GM21529 (cell line): ENCODE measurements around the gene NOP9.
"Not testable (repeated sequence)": the region's sequence is repeated elsewhere in the genome, so short reads cannot be mapped to it uniquely, and the experiment has no call there.

Source experiments
- ATAC-seq: cut with Tn5 transposase; IDR thresholded peaks from one replicate; pipeline ENCODE4 v1.9.1; 2021; ENCODE audit not compliant: unreplicated experiment

NOP9 gene

DNA sequence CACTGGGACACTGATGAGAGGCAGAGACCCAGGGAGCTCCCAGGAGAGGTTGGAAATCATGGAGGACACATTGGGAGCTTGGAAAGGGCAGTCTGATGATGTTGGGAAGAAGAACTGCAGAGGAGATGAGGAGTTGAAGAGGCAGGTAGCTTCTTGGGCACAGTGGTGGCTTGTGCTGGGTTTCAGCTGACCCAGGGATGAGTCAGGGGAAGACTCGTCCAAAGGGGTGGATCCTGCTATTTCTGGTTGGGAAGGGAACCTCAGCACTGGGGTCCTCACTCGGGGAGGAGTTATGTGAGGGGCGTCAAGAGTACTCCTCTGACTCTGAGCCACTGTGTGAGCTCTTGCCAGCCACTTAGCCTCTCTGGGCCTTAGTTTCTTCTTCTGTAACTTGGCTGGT is 23.7 kb downstream of the NOP9 start:
- no peak for ATAC-seq

DNA sequence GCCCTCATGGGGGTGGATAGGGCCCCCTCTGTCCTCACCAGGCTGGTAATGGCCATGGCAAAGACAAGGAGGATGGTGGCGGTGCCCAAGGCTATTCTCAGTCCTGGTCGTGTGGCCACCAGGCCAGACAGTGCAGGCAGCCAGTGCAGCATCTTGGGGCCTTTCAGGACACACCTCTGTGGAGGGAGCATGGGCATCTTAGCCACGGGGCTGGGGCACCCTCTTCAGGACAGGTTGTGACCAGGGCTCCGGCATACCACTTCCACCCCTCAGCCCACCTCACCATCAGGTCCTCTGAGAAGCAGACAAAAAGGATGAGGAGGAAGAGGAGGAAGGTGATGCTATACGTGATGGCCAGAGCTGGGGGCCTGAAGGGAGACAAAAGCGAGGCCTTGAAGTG is 24.4 kb downstream of the NOP9 start:
- ATAC-seq: no peak

DNA sequence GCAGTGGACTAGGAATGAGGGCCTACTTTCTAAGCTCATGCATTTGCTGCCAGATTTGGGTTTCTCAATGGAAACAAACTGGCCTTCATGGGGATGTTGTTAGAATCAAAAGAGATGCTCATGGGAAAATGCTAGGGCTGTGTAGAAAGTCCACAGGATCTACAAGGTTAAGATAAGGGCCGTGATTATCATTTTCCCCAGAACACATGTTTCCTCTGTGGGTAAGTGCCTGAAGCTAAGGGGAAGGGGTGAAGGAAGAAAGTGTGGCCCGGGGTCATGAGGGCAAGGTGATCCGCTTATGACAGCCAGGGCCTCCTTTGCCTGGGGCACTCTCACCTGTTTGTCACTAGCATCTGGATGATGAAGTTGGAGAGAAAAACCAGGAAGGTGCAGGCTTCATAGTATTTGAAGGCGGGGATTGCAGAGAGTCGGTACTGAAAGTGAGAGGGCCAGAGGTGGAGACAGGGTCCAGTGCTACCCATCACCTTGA is 25.4 kb downstream of the NOP9 start:
- no peak for ATAC-seq

DNA sequence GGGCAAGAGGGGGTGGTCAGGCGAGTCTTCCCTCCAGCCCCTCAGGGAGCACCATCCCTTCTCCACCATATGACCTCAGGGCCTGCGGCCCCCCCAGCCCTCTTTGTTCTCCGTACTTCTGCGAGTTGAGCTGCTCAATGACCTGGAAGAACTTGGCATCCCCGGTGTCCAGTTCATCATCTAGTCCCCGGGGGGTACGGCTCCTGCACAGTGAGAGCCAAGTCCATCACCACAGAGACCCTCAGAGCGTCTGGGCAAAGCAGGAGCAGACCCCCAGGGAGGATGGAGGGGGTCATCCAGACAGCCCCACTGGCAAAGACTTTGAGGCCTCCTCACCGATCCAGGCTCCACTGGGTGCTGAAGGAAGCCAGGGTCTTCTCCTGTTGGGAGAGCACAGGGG is 26.3 kb downstream of the NOP9 start:
- no peak for ATAC-seq

DNA sequence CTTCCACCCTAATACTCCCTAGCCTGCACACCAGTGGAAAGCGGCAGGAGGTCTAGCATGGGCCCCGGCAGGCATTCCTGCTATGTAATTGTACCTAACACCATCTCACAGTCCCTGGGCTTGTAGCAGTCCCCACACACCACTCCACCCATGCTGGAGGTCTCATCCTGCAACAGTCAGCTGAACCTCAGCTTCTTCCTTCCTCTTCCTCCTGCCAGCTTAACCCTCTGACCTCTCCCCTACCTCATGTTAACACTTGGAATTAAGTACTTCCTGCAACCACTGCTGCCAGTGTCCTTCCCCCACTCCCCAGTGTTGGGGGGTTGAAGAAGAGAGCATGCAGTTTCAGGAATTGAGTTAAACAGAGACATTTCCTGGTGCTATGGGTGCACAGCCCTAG is 27.7 kb downstream of the NOP9 start:
- no peak for ATAC-seq

DNA sequence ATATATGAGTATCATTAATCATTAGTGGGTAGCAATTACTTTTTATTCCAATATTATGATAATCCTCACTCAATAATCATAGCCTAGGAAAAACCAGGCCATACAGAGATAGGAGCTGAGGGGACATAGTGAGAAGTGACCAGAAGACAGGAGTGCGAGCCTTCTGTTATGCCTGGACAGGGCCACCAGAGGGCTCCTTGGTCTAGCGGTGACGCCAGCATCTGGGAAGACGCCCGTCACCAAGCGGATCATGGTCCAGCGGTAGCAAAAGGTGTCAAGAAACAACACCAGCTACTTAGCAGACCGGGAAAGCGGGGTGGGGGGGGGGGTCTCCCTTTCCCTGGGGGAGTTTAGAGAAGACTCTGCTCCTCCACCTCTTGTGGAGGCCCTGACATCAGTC is 28.3 kb downstream of the NOP9 start:
- ATAC-seq: not testable (repeated sequence)

DNA sequence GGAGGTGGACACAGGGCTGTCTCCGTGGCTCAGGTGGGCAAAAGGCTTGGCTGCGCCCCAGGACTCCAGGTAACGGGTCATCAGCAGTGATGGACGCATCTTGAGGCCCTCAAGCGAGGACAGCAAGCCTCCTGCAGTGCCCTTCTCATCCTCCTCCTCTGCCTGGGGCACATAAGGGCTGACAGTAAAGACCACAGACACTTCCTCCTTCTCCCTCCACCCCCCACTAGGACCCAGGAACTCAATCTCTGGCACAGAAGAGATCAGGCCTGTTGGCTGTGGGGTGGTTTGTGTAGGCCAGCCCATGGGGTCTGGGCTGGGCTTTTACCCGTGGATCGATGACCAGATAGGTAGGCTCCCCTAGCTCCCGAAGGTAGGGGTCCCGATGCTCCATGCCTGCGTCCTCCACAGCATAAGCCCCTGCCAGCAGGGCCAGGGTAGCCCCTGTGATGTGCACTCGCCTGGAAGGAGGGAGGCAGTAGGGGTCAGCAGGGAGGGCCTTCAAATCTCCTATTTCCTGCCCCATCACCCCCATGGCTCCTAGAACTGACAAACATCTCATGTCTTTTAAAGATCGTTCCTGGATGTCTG is 29.5 kb downstream of the NOP9 start:
- no peak for ATAC-seq

DNA sequence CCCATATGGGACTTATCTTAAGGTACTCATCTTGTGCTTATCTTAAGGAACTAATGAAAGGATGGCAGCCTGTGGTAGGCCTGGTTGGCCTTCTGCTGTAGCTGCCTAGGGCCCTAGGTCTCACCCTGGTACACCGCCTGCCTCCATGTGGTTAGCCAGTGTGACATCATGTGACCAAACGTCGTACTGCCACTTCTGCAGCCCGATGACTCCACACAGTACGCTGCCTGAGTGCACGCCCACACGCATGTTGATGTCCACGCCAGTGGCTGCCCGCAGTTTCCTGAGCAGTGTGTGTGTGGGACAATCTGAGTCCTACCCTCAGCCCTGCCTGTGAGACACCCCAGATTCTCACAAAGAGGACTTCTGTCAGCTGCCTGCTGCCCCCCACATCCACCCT is 30.1 kb downstream of the NOP9 start:
- no peak for ATAC-seq

DNA sequence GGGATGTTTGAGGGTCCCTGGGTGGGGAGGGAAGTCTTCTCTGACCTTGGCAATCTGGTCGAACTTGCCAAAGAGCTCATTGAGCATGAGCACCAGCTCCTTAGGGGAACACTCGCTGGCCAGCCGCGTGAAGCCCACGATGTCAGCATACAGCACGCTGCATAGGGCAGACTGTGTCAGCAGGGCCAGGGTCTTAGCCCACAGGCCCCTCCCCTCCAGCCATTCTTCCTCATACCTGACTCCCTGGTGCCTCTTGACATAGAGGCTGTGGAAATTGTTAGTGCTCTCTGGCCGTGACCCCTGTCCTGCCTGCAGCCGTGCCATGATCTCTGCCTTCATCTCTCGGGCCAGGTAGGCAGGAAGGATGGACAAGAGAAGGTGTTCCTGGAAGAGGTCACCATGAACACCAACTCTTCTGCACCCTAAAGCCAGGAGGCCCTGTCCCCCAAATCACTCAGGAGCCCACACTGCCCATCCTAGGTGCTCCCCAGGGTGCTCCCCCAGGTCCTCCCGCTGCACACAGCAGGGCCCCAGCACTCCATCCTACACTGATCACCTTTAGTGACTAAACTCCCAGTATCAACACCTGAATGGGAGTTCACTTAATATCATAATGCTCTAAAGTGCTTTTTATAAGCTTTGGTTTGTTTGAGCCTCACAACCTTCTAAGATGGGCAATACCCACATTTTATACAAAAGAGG is 31.5 kb downstream of the NOP9 start:
- ATAC-seq: no peak

DNA sequence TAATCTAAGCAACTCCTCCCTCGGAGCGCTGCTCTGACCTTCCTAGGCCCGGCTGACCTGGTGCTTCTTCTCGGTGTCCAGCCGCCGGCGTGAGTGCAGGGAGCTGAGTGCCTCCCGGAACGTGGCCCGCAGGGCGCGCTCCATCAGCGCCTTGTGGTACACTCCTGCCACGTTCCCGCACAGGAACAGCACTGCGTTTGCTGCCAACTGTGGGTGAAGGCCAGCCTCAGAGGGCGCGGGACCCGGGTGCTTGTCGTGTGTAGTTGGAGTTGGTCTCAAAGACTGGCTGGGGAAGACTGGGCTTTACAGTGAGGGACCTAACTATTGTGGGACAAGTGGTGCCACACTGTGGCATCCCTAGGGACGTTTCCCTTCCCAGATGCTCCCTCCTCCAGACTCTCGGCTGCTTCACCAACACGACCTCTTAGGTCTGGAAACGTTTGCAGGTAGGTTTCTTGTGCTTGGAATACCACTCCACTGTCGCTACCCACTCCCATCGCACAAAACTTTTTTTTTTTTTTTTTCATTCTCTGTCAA is 32.1 kb downstream of the NOP9 start:
- ATAC-seq: no peak

DNA sequence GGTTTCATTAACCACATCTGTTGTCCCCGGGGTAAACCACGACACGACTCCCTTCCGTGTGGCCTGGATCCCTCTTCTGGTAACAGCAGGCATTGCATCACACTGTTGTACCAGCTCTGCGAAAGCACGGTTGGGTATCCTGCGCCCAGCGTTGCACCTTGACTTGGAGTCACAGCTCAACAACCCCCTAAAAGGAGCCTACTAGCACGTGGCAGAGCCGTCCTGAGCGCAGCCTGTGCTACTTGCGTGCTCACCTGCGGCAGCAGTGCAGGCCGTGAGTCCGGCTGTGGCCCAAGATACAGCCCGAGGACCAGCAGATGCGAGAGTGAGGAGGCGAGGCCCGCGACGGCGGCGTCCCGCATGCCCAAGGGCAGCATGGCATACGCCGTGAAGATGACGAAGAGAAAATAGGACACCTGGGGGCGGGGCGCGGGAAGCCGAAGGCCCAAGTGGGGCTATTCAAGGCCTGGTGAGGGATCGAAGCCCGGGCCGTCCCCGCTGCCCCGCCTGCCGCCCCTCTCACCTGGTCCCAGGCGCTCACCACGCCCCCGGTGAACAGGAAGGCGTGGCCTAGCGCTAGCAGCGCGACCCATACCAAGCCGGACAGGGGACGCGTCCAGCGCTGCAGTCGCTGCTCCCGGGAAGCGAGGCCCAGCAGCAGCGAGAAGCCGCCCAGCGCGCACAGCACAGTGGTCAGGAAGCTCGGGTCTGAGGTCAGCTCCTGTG is 32.8 kb downstream of the NOP9 start:
- peak; percentile 83 for ATAC-seq

DNA sequence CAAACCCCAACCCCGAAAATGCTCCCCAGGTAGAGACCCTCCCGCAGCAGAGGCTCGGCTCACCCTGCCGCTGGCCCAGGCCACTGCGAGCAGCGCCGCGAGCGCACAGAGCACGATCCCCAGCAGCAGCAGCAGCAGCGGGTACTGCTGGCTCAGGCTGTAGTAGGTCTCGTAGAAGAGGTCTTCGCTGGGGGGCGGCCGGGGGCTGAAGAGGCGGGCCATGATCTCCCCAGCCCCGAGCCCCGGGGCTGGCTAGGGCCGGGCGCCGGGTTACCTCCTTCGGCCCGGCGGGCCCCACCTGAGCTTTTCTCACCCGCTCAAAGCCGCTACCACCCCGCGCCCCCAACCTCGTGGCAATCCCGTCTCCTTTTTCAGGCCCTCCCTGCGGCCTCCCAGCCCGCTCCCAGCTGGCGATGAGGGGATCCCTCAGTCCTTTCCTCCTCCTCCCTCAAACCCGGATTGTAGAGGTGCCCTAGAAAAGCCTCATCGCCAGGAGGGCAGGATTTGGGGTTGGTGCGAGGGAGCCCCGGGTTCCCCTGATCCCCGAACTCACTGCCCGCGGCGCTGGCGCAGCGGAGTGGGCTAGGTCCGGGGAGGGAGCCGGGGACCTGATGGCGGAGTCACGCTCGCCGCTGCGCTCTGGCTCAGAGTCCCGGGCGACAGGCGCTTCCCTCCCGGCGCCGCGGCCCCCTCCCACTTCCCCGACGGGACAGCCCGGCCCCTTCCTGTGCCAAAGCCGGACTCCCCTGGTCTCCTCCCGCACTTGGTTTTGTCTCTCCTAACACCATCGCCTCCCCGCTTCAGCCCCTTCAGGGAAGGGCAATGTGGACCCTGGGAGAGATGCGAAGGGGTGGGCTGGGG is 35.0 kb downstream of the NOP9 start, which contains the start of gene ADCY4:
Gene ADCY4 (minus strand): TSS at position 641 of the 861 bp plus-strand sequence. CDS start 419 bp downstream, at position 222.
- no peak for ATAC-seq

DNA sequence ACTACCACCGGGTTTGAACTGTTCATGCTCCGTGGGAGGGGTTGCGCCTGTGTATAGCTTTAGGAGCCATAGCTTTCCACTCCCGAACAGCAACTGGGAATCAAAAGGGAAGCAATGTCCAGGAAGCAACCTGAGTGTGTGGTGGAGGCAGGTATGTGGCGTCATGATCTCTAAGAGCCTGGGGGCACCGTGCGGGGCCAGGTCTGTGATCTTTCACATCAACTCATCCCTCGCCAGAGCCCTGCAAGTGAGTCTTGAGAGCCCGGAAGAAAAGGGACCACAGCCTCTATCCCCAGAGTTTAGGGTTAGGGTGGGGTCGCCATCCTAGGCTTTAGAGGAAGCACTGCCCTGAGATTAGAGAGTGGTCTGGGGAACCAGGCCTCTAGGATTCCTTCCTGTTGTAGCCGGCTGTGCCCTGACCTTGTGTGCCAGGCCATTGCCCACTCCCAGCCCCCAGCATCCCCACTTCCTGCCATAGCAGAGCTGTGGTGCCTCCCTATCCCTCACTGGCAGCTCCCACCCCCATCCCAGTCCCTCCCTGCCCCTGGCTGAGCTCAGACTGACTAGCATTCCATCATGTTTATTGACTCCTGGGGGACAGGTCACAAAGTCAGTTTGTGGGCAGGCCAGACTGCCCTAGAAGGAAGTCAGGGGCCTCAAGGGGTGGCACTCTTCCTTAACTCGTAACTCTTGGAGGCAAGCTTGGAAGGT is 36.0 kb downstream of the NOP9 start:
- ATAC-seq: no peak

DNA sequence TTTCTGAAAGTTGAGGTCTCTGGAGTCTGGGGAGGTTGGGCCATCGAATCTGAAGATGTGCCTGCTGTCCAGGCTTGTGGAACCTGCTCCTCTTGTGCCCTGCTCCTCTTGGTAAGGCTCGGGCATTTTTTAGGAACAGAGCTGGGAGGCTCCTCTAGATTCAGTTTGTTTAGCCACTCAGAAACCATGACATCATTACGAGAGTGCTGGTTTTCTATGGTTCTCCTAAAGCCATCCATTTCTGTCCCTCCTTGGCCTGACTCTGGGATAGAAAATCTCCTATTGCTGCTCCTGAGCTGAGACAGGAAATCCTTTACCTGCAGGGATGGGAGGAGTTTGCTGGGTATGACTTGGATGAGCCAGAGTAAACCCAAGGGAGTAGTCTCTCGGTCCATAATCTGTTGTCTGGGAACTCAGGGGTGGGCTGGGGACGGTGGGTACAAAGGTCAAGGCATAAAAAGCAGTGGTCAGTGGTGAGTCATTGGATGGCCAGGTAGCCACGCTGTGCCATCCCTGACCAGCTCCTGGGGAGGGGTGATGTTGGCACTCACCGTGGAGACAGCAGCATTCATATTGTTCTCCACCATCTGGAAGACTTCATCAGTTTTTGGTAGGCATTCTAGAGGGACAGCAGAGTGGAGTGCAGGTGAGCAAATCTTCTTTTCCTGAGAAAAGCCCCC is 37.6 kb downstream of the NOP9 start:
- no peak for ATAC-seq

DNA sequence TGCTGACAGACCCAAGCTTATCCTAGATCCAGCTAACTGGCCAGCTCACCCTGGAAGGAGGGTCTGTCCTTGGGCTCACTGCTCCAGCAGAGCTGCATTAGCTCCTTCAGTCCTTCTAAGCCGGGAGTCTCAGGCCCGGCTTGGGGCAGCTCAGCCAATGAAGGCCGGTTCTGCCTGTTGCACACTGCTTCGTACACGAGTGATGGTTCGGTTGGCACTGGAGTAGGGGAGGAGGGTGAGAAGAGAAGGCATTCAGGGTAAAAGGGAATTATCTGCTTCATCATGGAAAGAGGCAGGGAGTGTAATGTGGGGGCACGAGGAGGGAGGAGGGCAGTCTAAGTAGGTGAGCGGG is 38.1 kb downstream of the NOP9 start:
- no peak for ATAC-seq

DNA sequence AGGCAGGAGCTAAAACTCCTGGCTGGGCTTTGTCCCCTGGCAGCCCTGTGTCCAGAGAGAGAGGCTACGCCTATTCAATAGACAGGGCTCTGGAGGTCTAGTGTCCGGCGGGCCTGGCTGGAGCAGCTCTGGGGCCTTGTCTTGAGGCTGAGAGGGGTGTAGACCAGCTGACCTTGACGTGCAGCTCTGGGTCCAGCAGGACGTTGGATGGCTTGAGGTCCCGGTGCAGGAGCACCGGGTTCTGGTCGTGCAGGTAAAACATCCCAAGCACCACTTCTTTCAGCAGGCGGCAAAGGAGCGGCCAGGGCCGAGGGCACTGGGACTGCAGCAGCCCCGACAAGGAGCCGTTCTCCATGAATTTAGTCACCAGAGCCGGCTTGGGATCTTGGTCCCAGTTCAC is 39.2 kb downstream of the NOP9 start:
- ATAC-seq: no peak

DNA sequence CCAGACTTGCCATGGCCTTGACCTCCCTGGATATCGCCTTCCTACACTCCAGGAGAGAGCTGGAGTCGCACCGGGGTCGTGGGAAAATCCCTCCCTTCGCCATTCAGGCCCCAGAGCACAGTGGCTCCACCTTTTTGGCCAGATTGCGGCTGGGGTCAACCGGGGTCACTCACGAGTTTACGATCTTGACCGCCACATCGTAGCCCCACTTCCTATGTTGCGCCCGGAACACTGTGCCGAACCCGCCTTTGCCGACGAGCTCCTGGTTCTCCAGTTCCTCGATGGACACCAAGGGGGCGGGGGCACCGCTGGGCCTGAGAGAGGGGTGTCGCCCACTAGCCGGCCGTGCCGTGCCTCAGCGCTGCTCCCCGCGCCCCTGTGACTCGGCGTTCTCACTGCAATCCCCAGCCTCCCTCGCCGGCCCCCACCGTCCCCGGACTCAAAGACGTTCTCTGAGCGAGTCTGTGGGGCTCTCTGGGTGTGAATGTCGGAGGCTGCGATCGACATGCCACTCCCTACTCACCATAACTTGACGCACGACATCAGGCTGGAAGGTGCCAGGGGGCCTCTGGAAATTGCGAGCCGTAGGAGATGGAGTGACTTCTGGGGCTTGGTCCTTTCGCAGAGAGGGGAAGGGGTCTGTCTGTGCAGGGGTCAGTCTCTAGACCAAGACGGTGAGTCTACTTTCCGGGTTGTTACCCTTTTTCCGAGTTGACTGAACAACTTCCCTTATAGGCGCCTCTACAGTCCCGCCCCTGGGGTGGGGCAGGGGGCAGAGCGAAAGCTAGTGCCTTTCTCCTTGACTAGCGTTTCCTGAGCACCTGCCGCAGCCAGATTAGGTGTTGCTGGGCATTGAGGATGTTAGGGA is 39.9 kb downstream of the NOP9 start, which contains the start of gene RIPK3:
Gene RIPK3 (minus strand): TSS at position 708 of the 868 bp plus-strand sequence. CDS start 165 bp downstream, at position 543.
- peak; percentile 93 for ATAC-seq

DNA sequence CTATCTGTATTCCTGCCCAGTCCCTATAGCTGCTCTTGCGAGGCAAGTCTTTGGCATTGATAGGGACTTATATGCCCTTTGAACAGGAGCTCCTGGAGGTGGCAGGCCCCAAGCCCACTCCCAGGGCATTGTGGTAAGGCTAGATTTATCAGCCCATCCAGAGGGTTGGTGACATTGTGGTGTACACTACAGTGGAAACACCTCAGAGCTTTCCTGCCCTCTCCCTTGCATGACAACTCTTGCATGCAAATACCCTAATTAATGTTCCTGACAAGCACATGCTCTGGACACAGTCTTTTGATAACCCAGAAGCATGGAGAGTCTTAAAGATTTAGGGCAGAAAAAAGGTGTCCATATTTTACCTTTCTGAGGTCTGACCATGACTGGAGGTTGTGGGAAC is 41.0 kb downstream of the NOP9 start:
- ATAC-seq: no peak

DNA sequence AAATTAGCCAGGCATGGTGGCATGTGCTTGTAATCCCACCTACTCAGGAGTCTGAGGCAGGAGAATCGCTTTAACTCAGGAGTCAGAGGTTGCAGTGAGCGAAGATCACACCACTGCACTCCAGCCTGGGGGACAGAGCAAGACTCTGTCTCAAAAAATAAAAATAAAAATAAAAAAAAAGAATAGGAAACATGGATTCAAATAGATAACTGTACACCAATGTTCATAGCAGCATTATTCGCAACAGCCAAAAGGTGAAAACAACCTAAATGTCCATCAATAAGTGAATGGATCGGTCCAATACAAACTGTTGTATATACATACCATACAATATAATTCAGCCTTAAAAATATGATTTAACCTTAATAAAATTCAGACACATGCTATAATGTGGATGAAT is 43.2 kb downstream of the NOP9 start:
- ATAC-seq: no peak
